ENCODE data around the gene PTPRD.

DNA sequence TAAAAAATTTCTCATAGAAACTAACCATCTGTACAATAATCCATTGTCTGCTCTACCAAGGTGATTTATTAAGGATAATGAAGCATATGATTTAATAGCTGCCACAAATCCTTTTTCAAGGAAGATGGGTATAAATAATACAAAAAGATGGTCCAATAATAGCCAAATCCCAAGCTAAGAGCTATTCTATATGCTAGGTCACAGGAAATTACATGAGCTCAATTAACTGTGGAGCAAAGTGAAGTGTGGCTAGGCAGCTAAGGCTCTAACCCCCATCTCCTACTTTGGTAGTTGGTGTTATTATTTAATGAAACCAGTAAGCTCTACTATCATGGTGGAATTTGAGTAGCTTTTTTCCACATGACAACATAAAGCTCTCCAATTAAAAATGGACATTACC is 1768.3 kb downstream of the PTPRD start:
- no peak for TF ChIP-seq POLR2A (IDR thresholded peaks at IDR 0.05)
- TF ChIP-seq, protein P1, sequence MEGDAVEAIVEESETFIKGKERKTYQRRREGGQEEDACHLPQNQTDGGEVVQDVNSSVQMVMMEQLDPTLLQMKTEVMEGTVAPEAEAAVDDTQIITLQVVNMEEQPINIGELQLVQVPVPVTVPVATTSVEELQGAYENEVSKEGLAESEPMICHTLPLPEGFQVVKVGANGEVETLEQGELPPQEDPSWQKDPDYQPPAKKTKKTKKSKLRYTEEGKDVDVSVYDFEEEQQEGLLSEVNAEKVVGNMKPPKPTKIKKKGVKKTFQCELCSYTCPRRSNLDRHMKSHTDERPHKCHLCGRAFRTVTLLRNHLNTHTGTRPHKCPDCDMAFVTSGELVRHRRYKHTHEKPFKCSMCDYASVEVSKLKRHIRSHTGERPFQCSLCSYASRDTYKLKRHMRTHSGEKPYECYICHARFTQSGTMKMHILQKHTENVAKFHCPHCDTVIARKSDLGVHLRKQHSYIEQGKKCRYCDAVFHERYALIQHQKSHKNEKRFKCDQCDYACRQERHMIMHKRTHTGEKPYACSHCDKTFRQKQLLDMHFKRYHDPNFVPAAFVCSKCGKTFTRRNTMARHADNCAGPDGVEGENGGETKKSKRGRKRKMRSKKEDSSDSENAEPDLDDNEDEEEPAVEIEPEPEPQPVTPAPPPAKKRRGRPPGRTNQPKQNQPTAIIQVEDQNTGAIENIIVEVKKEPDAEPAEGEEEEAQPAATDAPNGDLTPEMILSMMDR (IDR thresholded peaks at IDR 0.05), result no peak
- TF ChIP-seq EP300 (IDR thresholded peaks at IDR 0.05), result no peak

Measured in ovary (tissue), 3 donors.